Spleen (tissue), 7 donors: Measurements from ENCODE around the gene MAP3K2.
"Not testable (repeated sequence)": the region's sequence is repeated elsewhere in the genome, so short reads cannot be mapped to it uniquely, and the experiment has no call there.

Source experiments
- CTCF ChIP-seq, 11 experiments: fragments of 200-600 bp in 7 of 11; fragments of 450-650 bp in 4 of 11; sonication (generic) in 4 of 11; IDR thresholded peaks in 8 of 11; conservative IDR thresholded peaks in 3 of 11; 1 replicate in 7 of 11; 2 replicates in 4 of 11; pipeline versions ENCODE4 v1.4.0 to v1.8.0; 2016 to 2021; ENCODE audit warnings: antibody characterized with exemption in 11 of 11, inconsistent platforms in 4 of 11, mild to moderate bottlenecking in 1 of 11
- POLR2A ChIP-seq, 3 donors: fragments of 450-650 bp; IDR thresholded peaks; one replicate each; pipeline ENCODE4 v1.5.1; 2017; ENCODE audit warnings: antibody characterized with exemption in 3 of 3, mild to moderate bottlenecking in 1 of 3
- donor health status: DM: no; HTN: no; CAD: no; lungs with moderate emphysema.
- donor health status: DM: no; HTN: no; CAD: no.
- donor health status: DM: no; HTN: no; CAD: no.

GRCh38 chr2:127353873-127354676, 33.7 kb downstream of the MAP3K2 start:
- TF ChIP-seq CTCF (IDR thresholded peaks at IDR 0.05 in 8 of 11, conservative IDR thresholded peaks at IDR 0.05 in 3 of 11); POLR2A (IDR thresholded peaks at IDR 0.05): not testable (repeated sequence)
